ENCODE results near the gene SUCLG2.

Gene SUCLG2

DNA sequence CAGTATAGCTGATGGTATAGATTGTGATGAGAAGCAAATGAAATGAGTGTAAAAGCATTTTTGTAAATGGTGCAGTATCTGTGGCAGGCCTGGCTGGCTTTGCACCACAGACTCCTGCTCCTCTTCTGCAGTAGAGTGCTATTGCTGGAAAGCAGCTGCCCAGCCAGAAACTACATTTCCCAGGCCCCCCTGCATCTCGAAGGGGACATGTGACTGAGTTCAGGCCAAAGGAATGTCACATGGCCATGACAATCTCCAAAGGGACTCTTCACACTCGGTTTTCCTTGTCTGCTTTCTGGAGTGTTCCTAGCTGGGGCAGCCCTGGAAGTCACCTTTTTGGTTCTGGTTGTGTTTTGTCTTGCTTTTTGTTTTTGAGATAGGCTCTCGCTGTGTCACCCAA is 277.1 kb downstream of the SUCLG2 start:
- no peak for DNase-seq

DNA sequence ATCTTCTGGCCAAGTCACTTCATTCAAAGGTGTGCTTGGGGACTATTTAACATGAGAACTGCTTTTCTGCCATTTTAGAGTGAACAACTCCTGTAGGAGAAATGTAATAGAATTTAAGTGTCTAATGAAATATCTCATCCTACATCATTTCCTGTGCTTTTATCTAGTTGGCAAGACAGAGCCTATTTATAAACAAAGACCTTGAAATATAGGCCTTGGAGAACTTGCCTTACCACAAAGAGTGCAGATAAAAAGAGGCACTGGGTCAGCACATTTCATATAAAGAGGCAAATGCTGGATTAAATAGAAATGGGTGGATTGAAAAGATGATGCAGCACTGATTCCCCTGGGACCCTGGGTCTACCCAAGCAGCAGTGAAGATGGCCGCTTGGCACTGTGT is 278.0 kb downstream of the SUCLG2 start:
- DNase-seq, result no peak

DNA sequence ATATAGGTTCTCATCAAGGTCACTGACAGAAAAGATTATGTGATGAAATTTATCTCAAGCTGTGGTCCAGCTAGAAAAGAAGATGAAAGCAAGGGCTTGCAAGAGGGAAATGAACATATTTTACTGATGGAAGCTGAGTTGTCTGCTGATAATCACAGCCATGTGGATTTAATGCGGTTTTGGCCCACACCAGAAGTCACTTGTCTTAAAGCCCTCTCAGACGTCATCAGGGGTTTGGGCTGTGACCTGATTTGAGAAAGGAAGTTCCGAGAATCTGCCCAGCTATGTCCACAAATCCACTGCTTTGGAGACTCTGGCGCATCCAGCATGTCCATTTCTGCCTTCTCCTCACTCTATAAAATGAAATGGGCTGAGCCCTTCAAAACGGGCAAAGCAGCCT is 278.4 kb downstream of the SUCLG2 start:
- no peak for DNase-seq

DNA sequence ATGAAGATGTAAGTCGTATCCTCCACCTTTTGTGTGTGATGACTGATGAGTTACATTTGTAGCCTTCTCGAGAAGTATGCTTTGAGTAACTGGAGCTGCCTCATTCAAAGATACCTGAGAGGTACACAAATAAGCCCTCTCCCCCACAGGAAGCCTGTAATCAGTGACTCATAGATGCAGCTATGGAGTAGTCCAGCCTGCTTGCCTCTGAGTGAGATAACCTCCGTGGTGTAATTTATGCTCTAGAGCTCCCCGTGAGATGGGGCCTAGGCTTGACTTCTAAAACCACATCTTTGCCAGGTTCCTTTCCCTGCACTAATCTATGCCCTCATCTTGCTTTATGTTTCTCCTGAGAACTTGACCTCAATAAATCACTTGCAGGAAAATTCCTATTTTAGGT is 291.7 kb downstream of the SUCLG2 start:
- DNase-seq, result peak; percentile 90

DNA sequence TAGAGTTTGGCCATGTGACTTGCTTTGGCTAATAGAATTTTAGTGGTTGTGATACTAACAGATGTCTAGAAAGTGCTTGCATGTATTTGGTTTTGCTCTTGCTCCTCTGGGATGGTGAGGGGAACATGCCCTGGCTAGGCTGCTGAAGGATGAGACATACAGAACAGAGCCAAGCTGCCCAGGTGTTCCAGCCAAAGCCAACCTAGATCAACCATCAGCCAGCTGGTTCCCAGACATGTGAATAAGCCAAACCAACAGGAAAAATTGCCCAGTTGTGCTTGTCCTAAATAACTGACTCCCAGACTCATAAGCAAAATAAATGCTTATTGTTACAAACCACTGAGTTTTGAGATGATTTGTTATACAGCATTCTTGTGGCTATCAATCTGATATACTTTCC is 292.6 kb downstream of the SUCLG2 start:
- DNase-seq, result no peak

DNA sequence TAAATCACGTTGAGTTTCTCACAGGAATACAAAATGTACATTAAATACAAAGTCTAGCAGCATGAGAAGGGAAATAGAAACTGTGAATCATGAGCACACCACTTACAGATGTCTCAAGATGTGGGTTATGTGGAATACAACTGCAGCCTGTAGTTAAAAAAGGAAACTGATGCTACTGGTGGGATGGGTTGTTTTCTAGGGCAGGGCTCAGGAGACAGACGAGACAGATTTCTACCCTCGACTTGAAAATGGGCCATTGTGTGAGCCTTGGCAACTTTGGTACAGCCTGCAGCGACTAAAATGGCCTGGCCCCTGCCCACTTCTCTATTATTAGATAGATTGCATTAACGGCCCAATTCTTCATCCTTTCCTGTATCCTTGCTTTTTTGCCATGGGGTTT is 293.1 kb downstream of the SUCLG2 start:
- DNase-seq, result no peak

DNA sequence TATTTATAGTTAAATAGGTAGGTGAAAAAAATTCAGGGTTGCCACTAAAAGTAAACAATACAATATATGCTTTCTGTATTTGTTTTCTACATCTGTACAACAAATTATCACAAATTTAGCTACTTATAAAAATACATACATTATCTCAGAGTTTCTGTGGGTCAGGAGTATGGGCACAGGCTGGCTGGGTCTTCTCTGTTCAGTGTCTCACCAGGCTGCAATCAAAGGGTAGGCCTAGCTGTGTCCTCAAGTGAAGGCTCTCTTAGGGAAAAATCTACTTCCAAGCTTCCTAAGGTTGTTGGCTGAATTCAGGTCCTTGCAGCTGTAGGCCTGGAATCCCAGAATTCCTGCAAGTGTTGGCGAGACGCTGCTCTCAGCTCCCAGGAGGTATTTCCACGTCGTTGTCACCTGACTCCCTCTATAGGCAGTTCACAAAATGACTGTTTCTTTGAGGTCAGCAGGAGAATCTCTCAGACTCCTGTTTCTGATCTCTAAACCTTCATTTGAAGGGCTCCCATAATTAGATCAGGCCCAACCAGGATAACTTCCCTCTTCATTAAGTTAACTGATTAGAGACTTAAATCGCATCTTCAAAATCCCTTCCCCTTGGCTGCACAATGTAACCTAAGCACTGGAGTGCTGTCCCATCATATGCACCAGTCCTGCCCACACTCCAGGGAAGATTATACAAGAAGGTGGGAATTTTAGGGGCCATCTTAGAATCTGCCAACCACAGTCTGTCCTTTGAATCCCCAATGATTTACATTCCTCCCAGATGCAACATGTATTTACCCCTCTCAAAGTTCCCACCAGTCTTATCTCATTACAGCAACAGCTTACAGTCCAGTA is 296.6 kb downstream of the SUCLG2 start:
- DNase-seq, result peak; percentile 89

DNA sequence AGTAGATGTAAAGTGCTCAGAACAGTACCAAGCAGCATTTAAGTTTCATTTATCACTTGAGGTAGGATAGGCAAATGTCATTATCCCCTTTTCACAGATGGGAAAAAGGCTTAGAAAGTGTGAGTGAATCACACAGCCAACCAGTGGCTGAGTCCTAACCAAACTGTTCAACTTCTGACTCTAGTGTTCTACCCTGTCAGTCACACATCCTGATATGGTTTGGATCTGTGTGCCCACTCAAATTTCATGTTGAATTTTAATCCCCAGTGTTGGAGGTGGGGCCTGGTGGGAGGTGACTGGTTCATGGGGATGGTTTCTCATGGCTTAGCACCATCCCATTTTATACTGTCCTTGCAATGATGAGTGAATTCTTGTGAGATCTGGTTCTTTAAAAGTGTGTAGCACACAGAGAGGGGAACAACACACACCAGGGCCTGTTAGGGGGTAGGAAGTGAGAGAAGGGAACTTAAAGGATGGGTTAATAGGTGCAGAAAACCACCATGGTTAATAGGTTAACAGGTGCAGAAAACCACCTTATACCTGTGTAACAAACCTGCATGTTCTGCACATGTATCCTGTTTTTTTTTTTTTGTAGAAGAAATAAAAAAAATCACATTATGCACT is 304.7 kb downstream of the SUCLG2 start:
- no peak for DNase-seq

DNA sequence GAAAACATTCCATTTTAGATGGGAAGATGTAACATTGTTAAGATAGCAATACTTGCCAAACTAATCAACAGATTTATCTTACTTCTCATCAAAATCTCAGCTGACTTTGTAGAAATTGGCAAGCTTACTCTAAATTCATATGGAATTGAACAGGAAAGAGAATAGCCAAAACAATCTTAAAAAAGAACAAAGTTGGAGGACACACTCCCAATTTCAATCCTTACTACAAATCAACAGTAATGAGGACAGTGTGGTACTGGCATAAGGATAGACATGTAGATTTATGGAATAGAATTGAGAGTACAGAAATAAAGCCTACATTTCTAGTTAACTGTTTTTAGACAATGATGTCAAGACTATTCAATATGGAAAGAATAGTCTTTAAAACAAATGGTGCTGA is 308.3 kb downstream of the SUCLG2 start:
- no peak for DNase-seq

DNA sequence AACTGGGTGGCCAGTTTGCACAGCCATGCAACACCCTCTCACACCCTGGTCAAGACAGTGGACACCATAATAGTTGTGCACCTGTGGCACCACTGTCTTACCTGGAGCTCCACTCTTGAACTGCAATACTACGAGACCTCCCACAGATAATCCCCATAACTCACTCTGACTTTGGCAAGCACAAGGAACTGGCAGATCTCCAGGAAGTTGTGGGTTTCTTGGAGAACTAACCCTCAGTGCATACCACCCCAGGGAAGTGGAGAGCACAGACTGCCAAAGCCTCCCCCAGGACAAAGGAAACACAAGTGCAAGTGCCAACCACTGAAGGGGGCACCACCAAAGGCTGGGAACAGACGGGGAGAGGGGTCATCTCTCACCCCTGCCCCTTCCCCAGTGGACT is 318.6 kb downstream of the SUCLG2 start:
- DNase-seq, result no peak

DNA sequence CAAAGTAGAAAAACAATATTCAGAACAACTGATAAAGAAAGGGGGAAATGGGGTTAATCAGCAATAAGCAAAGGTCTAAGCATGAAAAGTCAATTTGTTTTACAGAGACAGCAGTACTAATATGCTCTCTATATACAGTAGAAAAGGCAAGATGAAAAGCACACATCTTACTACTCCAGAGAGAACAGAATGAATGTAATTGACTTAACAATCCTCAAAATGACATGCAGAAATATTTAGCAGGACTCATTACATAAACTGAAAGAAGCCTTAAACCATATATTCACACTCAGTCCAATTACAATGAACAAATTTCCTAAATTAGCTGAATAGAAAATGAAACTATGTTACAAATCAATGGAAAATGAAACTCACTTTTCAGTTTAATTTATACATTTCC is 319.8 kb downstream of the SUCLG2 start:
- DNase-seq, result no peak

DNA sequence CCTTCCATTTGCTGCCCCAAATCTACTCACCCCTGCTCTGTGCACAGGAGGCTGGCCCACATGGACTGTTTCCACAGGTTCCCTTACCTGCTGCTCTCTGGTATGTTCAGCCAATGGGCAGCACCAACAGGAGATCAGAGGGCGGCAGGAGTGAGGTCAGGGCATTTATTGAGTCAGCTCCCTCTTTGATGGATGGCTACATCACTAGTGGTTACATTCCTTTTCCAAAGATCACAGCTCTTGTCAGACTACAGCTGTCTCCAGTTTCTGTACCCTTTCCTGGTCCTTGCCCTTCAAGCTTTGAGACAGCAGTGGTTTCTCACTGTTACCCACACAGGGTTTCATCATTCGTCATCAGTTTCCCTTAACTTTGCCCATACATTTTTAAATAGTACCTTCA is 325.1 kb downstream of the SUCLG2 start:
- peak; percentile 73 for DNase-seq

DNA sequence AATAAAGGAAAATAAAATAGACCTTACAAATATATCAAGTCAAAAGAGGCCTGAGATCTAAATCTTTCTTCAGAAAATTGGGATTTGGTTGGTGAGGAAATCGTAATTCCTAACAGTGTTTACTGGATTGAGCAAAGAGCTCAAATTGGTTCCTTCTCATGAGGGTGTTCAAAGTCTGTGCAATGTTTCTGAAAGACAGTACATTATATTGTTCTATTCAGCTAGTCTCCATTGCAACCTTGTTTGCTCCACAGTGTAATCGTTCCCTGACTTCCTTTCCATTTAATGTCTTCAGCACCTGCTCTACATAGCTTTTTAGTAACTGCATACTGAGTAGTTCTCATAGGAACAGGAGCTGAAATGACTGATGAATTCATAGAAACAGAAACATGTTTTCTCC is 326.8 kb downstream of the SUCLG2 start:
- no peak for DNase-seq

DNA sequence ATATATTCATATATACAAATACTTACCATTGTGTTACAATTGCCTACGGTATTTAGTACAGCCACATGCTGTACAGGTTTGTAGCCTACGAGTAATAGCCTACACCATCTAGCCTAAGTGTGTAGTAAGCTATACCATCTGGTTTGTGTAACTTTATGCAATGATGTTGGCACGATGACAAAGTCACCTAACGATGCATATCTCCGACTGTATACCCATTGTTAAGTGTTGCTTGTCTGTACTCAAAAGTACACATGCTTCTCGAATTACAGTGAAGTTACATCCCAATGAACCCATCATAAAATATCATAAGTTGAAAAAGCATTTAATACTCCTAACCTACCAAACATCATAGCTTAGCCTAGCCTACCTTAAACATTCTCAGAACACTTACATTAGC is 329.2 kb downstream of the SUCLG2 start:
- DNase-seq, result no peak
